Heart left ventricle (tissue), 16 donors: ENCODE measurements around the gene POMGNT2. TPM values are rescaled to one million over a fixed set of nuclear protein-coding genes. Genes with fewer than 3 reads are reported as not detected.

Experiments used
- ATAC-seq, 4 donors: fragments of 200-7000 bp; cut with Tn5 transposase; one replicate each; pipeline ENCODE4 v1.9.1; 2020 to 2022; ENCODE audit warnings: moderate library complexity in 4 of 4, mild to moderate bottlenecking in 3 of 4, moderate number of reproducible peaks in 1 of 4
- DNase-seq, 5 donors: peaks; one replicate each; pipeline ENCODE4 v3.0.0-alpha.2; 2020
- H3K27ac ChIP-seq, 12 donors: fragments of 200-600 bp; sonication (generic) in 4 of 12; one replicate each; pipeline versions ENCODE4 v1.5.0 to v1.8.0; 2016 to 2022; ENCODE audit warnings: mild to moderate bottlenecking in 2 of 12
- H3K27me3 ChIP-seq, 9 donors: fragments of 200-600 bp; sonication (generic) in 2 of 9; one replicate each; pipeline versions ENCODE4 v1.5.1 to v1.8.0; 2016 to 2022; ENCODE audit warnings: mild to moderate bottlenecking in 3 of 9
- H3K36me3 ChIP-seq, 9 donors: fragments of 200-600 bp; sonication (generic) in 2 of 9; one replicate each; pipeline versions ENCODE4 v1.5.0 to v1.8.0; 2018 to 2022; ENCODE audit warnings: mild to moderate bottlenecking in 2 of 9
- H3K4me1 ChIP-seq, 12 donors: fragments of 200-600 bp; sonication (generic) in 4 of 12; one replicate each; pipeline versions ENCODE4 v1.5.0 to v1.8.0; 2016 to 2022; ENCODE audit warnings: mild to moderate bottlenecking in 3 of 12
- H3K4me3 ChIP-seq, 12 donors: fragments of 200-600 bp; sonication (generic) in 4 of 12; one replicate each; pipeline versions ENCODE4 v1.5.0 to v1.8.0; 2017 to 2022; ENCODE audit warnings: mild to moderate bottlenecking in 9 of 12, moderate library complexity in 4 of 12
- H3K9me3 ChIP-seq, 12 donors: fragments of 200-600 bp; sonication (generic) in 4 of 12; one replicate each; pipeline versions ENCODE4 v1.5.0 to v1.8.0; 2016 to 2022; ENCODE audit warnings: mild to moderate bottlenecking in 1 of 12
- POLR2A ChIP-seq, 2 donors: fragments of 450-650 bp; IDR thresholded peaks; one replicate each; pipeline ENCODE4 v1.6.1; 2017; ENCODE audit warnings: antibody characterized with exemption in 2 of 2, mild to moderate bottlenecking in 2 of 2, moderate library complexity in 2 of 2
- WGBS, 4 donors: extraction: QIAGEN DNeasy Blood & Tissue Kit in 2 of 4; methylation state at CpG; one replicate each; pipeline versions ENCODE4 v1.1.5 to v1.1.7; 2013 to 2018; 5-methylcytosine and 5-hydroxymethylcytosine counted together
- intact Hi-C, 10 donors: fragments of 100-400 bp; cut with DNase I; formaldehyde crosslinking; loops; one replicate each; pipeline versions ENCODE4 v1.11.1 to v1.14.2; 2022
- polyA plus RNA-seq, 2 donors: library from polyadenylated mRNA; stranded (reverse); fragments of 200-250 nt; gene quantifications; one replicate each; pipeline ENCODE4 v1.2.3, GENCODE V29; 2013
- total RNA-seq, 9 donors: library from RNA; depleted of rRNA in 2 of 9; stranded (reverse); fragments of >200 nt in 2 of 9; fragmentation: NEBNext Ultra II Directional in 3 of 9; extraction: Animal tissue kit (Norgen Biotek cat#: 25700) in 3 of 9; gene quantifications; one replicate each; pipeline versions ENCODE4 v1.1.0 to v1.2.4, GENCODE V29; 2016 to 2023
- TF ChIP-seq, protein P1 (sequence below), 12 donors: fragments of 200-600 bp; sonication (generic) in 4 of 12; IDR thresholded peaks; one replicate each; pipeline versions ENCODE4 v1.5.0 to v1.8.0; 2018 to 2022; ENCODE audit warnings: antibody characterized with exemption in 12 of 12, mild to moderate bottlenecking in 5 of 12
- donor health status: ischemic (EF 13 %, LVEDD 7.1; RV severe dilation, severe dysfunction).
- donor health status: healthy with polysubstance abuse.
- donor health status: DM: no; HTN: yes; CAD: no.
- donor health status: DM: no; HTN: no; CAD: no.
- donor health status: ischemic (EF 25% LVEDD 6.9; RV normal size, moderate dysfunction).
- donor health status: ischemic (EF 25% LVEDD 5.7; RV mildly dilated, moderate dysfunction).
- donor health status: healthy.
- donor health status: DM: yes; HTN: yes; CAD: no.
- donor health status: ischemic (EF 35%, LVEDD 5.7; RV mildly dilated, moderate dysfunction).
- donor health status: nonischemic (EF 11% LVEDD 7.7; RV severe dilation, severe dysfunction).
- donor health status: DM: yes; HTN: yes; CAD: no.
- donor health status: PGD.
- donor health status: ischemic (EF 29% LVEDD 5.4; RV normal size, mild dysfunction).
- donor health status: nonischemic (EF 23%, LVEDD 6.1; RV moderate dilation, normal function).

The POMGNT2 gene
- total and polyA plus RNA-seq, 11 donors = 9.1 to 36.0 (median 18.5) TPM

DNA sequence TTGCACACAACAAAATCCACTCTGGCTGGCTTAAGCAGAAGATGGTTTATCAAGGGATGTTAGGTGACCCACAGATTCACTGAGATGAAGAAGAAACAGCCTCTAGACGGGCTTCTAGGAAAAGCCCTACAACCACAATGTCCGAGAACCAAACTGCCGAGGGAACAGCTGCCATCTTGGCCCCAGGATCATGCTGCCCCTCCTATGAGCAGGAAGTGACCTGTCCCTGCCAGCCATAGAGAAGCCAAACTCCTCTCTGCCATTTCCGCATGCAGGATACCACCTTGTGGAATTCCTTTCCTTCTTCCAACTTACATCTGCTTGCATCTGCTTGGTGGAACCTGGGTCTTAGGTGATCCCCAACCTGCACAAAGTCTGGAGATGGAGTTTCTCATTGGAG is 11.4 kb upstream of the POMGNT2 start:
- H3K4me3 ChIP-seq = no peak overlapping the region
- no peaks in the 10 kb centered on the region for H3K36me3 ChIP-seq
- H3K27me3 ChIP-seq = no peaks in the 10 kb centered on the region
- no peak for DNase-seq
- no peak for TF ChIP-seq POLR2A (IDR thresholded peaks at IDR 0.05)
- TF ChIP-seq, protein P1, sequence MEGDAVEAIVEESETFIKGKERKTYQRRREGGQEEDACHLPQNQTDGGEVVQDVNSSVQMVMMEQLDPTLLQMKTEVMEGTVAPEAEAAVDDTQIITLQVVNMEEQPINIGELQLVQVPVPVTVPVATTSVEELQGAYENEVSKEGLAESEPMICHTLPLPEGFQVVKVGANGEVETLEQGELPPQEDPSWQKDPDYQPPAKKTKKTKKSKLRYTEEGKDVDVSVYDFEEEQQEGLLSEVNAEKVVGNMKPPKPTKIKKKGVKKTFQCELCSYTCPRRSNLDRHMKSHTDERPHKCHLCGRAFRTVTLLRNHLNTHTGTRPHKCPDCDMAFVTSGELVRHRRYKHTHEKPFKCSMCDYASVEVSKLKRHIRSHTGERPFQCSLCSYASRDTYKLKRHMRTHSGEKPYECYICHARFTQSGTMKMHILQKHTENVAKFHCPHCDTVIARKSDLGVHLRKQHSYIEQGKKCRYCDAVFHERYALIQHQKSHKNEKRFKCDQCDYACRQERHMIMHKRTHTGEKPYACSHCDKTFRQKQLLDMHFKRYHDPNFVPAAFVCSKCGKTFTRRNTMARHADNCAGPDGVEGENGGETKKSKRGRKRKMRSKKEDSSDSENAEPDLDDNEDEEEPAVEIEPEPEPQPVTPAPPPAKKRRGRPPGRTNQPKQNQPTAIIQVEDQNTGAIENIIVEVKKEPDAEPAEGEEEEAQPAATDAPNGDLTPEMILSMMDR (IDR thresholded peaks at IDR 0.05) = no peak
- intact Hi-C loops = no loop called here
- no peaks in the 10 kb centered on the region for H3K4me1 ChIP-seq
- WGBS, 4 donors = 86 to 89% (median 87%) methylated on average over 4 of the region's 4 CpGs
- no peak overlapping the region for H3K27ac ChIP-seq
- peaks cover 0 to under 1% (median 0%) of the 10 kb centered on the region in 12 donors for H3K9me3 ChIP-seq
- no peak for ATAC-seq

DNA sequence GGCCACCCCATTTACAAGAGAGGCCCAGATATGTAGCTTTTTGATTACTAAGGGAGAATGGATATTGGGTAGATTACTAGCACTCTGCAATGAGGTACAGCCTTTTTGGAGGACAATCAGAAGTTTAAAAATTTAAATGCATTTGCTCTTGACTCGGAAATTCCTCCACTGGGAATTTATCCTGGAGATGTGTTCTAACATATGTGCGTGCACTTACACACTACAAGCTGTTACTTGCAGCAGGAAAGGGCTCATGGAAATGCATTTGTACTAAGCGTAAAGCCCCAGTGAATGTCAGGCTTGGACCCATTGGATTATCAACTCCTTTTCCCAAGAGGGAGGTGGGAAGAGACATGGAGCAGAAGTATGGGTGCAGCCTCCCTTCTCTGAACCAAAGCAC is 7.8 kb upstream of the POMGNT2 start:
- intact Hi-C loops = no loop called here
- Histone ChIP-seq H3K4me3 (no peak overlapping the region), H3K36me3 (no peaks in the 10 kb centered on the region), H3K4me1 (no peaks in the 10 kb centered on the region), H3K27ac (no peak overlapping the region), H3K9me3 (no peaks in the 10 kb centered on the region), H3K27me3 (no peaks in the 10 kb centered on the region)
- ATAC-seq (no peak), DNase-seq (no peak)
- TF ChIP-seq, protein P1 (IDR thresholded peaks at IDR 0.05) = no peak
- TF ChIP-seq POLR2A (IDR thresholded peaks at IDR 0.05) = no peak
- WGBS, 4 donors = 85 to 87% (median 86%) methylated on average over 3 of the region's 3 CpGs

DNA sequence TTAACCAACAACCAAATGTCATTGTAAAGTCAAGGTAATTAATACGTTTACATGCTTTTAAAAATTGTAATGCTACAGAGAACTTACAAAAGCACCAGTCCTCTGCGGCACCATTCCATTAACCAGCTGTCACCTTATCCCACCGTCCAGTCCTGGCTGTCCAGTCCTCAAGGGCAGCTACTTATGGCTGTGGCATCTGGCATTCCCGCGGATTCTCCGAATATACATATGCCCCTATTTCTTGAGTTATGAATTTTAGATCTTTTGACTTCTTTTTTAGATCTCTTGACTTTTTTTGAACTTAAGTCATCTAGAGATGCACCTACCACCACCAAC is 382 bp upstream of the POMGNT2 start:
- peak in 2 of 4 donors; percentile 24 to 43 for ATAC-seq
- H3K9me3 ChIP-seq = no peaks in the 10 kb centered on the region
- no peaks in the 10 kb centered on the region for H3K36me3 ChIP-seq
- DNase-seq = no peak
- peaks cover 0 to 32% (median 15%) of the 10 kb centered on the region in 12 donors for H3K4me1 ChIP-seq
- H3K4me3 ChIP-seq = peak overlapping the region; percentile 73 to 97 (median 92)
- H3K27me3 ChIP-seq = no peaks in the 10 kb centered on the region
- intact Hi-C loops = no loop called here
- TF ChIP-seq POLR2A (IDR thresholded peaks at IDR 0.05) = no peak
- TF ChIP-seq, protein P1 (IDR thresholded peaks at IDR 0.05) = no peak
- H3K27ac ChIP-seq = peak overlapping the region in 3 of 12 donors; percentile 24 to 79 (median 66)
- WGBS, 4 donors = 8 to 11% (median 10%) methylated on average over 6 of the region's 6 CpGs

DNA sequence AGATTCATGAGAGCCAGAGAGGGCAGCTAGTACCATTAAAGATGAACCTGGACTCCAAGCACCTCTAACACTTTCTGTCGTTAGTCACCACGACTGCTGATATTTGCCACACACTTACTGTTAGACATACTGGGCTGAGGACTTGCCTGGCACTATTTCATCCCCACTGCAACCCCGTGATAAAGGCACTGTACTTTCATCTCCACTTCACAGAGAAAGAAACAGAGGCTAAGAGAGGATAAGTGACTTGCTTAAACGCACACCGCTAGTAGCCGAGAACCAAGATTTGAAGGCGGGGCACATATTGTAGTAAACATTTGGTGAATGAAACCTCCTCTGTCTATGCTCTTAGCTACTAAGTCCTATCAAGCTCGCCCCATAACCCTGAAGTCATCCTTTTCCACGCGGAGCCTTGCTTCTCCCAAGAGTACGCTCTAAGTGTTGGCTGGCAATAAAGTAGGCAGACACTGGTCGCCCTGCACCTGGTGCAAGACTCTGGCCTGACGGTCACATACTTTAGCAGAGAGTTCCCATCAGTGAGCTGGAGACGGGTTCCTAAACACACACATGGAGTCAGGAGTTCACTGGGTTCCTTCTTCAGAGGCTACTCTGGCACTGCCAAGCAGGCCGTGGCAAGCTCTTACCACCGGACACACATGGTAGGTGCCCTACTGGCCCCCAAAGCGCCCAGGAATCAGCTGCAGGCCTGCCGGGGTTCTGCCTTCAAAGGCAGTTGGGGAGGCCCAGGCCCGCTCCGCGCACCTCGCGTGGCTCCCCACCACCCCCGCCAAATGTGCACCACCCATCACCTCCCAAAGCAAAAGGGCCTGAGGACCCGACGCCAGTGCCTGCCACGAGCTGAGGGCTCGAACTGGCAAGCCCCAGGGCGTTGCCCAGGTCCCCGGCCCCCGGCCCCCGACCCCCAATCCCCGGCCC is 951 bp downstream of the POMGNT2 start:
- Histone ChIP-seq H3K36me3 (no peaks in the 10 kb centered on the region), H3K4me1 (peaks cover 0 to 32% (median 15%) of the 10 kb centered on the region in 12 donors), H3K9me3 (no peaks in the 10 kb centered on the region), H3K4me3 (peak overlapping the region; percentile 73 to 97 (median 92)), H3K27ac (peak overlapping the region in 4 of 12 donors; percentile 62 to 79 (median 72)), H3K27me3 (no peaks in the 10 kb centered on the region)
- 41 to 59% (median 45%) methylated on average over 21 to 33 of the region's 33 CpGs for WGBS, 4 donors
- TF ChIP-seq POLR2A (IDR thresholded peaks at IDR 0.05) = no peak
- TF ChIP-seq, protein P1 (IDR thresholded peaks at IDR 0.05) = no peak
- ATAC-seq (peak in 2 of 4 donors; percentile 6 to 19), DNase-seq (peak in 2 of 5 donors; percentile 26 to 27)
- intact Hi-C loops = no loop called here
